ENCODE measurements around the gene TRAT1. TPM values are rescaled to one million over a fixed set of nuclear protein-coding genes. Genes with fewer than 3 reads are reported as not detected.

The TRAT1 gene
- total and polyA plus RNA-seq, 2 experiments from 2014 or later = not detected

DNA sequence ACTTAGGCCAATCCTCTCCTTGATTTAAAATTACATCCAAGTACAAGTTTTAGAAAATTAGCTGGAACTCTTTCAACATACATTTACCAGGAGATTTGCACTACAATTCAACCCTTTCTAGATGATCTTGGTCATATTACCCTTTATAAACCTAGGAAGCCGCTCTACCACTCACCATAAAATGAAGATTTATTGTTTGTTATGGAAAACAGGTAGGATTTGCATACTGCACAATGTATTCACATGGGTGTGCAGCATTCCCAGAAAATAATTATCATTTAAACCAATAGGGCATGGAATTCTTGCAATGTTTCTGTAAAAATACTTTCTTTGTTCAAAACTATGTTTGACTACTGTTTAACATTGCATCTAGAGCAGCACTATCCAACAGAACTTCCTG lies 46.9 kb upstream of the TRAT1 start:
- Histone ChIP-seq H3K4me3 (no peak overlapping the region), H3K9me2 (ENCODE audit: insufficient read depth) (peaks cover 9% of the 10 kb centered on the region; the same call in 1 of the 2 replicates), H3K27me3 (ENCODE audit: insufficient read depth) (no peaks in the 10 kb centered on the region), H2AFZ (peak overlapping the region; percentile 40; the same call in 1 of the 2 replicates), H3K36me3 (ENCODE audit: insufficient read depth) (no peaks in the 10 kb centered on the region), H3K4me1 (ENCODE audit: insufficient read depth) (no peaks in the 10 kb centered on the region), H3K79me2 (replicated peaks; ENCODE audit: insufficient read depth) (no peaks in the 10 kb centered on the region), H3K4me2 (no peak overlapping the region), H3F3A (replicated peaks; ENCODE audit: low read depth) (no peaks in the 10 kb centered on the region), H4K20me1 (replicated peaks; ENCODE audit: insufficient read depth) (no peaks in the 10 kb centered on the region), H3K27ac (ENCODE audit: low read depth) (no peak overlapping the region)
- H3K4me3 Mint-ChIP-seq = no peak overlapping the region
- TF ChIP-seq ZNF331 (CRISPR knock-in tag; IDR thresholded peaks at IDR 0.05; ENCODE audit: low read depth) (no peak), CTCF (conservative IDR thresholded peaks at IDR 0.05; ENCODE audit: low read depth in 2 of 2) (no peak), JUNB (IDR thresholded peaks at IDR 0.05; ENCODE audit: unreplicated experiment) (no peak), ZNF114 (CRISPR knock-in tag; IDR thresholded peaks at IDR 0.05) (no peak), ZNF462 (CRISPR knock-in tag; IDR thresholded peaks at IDR 0.05) (no peak), STAT1 (IDR thresholded peaks at IDR 0.05; ENCODE audit: unreplicated experiment) (no peak), REST (IDR thresholded peaks at IDR 0.05; ENCODE audit: unreplicated experiment) (no peak), CREB1 (CRISPR knock-in tag; IDR thresholded peaks at IDR 0.05; ENCODE audit: low read depth) (no peak), NANOG (IDR thresholded peaks at IDR 0.05; ENCODE audit: borderline replicate concordance) (no peak)
- peaks cover 3% of the 10 kb centered on the region for H3K27me3 Mint-ChIP-seq (ENCODE audit: insufficient read depth, low read depth, poor library complexity)
- ATAC-seq (no peak), DNase-seq (ENCODE audit: low spot score) (no peak)
- no peak overlapping the region for H3K27ac Mint-ChIP-seq
- peaks cover 5% of the 10 kb centered on the region; the same call in 2 of the 3 replicates for H3K4me1 Mint-ChIP-seq
- H3K36me3 Mint-ChIP-seq (ENCODE audit: low read depth) = no peaks in the 10 kb centered on the region
- no peaks in the 10 kb centered on the region for H3K9me3 Mint-ChIP-seq
